Endothelial cell of umbilical vein (primary cell): ENCODE data around the gene DHRS2. TPM values are rescaled to one million over a fixed set of nuclear protein-coding genes. Genes with fewer than 3 reads are reported as not detected.

Experiments used
- BruUV-seq: library from RNA; stranded (reverse); fragments of 400-500 nt; replicated peaks from 2 replicates; lab custom pipeline; 2021; lab: Mats Ljungman, UMichigan
- CTCF ChIA-PET: fragments of 300-600, 350-600 bp; sonication (Branson Sonifier 250); formaldehyde crosslinking; loops from one replicate; lab custom pipeline; 2021; ENCODE audit warnings: antibody characterized with exemption, inconsistent platforms; lab: Charles Lee
- POLR2A ChIA-PET: fragments of 300-600, 350-600 bp; sonication (Branson Sonifier 250); formaldehyde crosslinking; loops from one replicate; lab custom pipeline; 2021; ENCODE audit warnings: antibody characterized with exemption, inconsistent platforms; lab: Charles Lee
- DNase-seq: peaks from one replicate; pipeline ENCODE4 v3.0.0-alpha.2; 2011; ENCODE audit warnings: low read depth, low spot score
- FAIRE-seq: peaks from 2 replicates; lab custom pipeline; 2011; peaks lifted over from hg19 to GRCh38; lab: Jason Lieb, UNC
- H2AFZ ChIP-seq: 2 replicates; pipeline ENCODE4 v1.6.0; 2012; ENCODE audit warnings: low read depth, low read length, control low read depth, inconsistent platforms
- H3K27ac ChIP-seq: 2 replicates; pipeline ENCODE4 v1.5.1; 2011; ENCODE audit warnings: low read depth, mild to moderate bottlenecking, control low read depth, low read length, moderate library complexity; ENCODE audit not compliant: insufficient read depth
- H3K27me3 ChIP-seq, 2 experiments: 2 replicates each; pipeline versions ENCODE4 v1.6.0 to v1.6.1; 2011; ENCODE audit warnings: low read length in 2 of 2, mixed read lengths in 1 of 2; ENCODE audit not compliant: control insufficient read depth in 2 of 2, insufficient read depth in 2 of 2
- H3K36me3 ChIP-seq, 2 experiments: 2 replicates in 1 of 2; 3 replicates in 1 of 2; pipeline ENCODE4 v1.5.1; 2011; ENCODE audit warnings: low read length in 2 of 2, mild to moderate bottlenecking in 1 of 2, moderate library complexity in 1 of 2; ENCODE audit not compliant: control insufficient read depth in 2 of 2, insufficient read depth in 2 of 2; ENCODE audit errors: extremely low read depth in 1 of 2
- H3K4me1 ChIP-seq: 3 replicates; pipeline ENCODE4 v1.5.1; 2011; ENCODE audit warnings: mild to moderate bottlenecking, low read length; ENCODE audit not compliant: control insufficient read depth, insufficient read depth; ENCODE audit errors: extremely low read depth
- H3K4me2 ChIP-seq: 2 replicates; pipeline ENCODE4 v1.6.1; 2011; ENCODE audit warnings: low read length, control low read depth, mixed read lengths; ENCODE audit not compliant: insufficient read depth
- H3K4me3 ChIP-seq, 3 experiments: fragments of 200-600 bp in 1 of 3; sonication (generic), shearing (Covaris generic) in 1 of 3; replicated peaks in 1 of 3; 2 replicates each; pipeline ENCODE4 v1.5.1; 2011 to 2016; ENCODE audit warnings: control low read depth in 3 of 3, low read length in 3 of 3, mild to moderate bottlenecking in 2 of 3, inconsistent platforms in 1 of 3, low read depth in 1 of 3, moderate library complexity in 1 of 3; ENCODE audit not compliant: insufficient read depth in 1 of 3
- H3K79me2 ChIP-seq: 2 replicates; pipeline ENCODE4 v1.6.0; 2012; ENCODE audit warnings: low read length, inconsistent platforms; ENCODE audit not compliant: control insufficient read depth, insufficient read depth
- H3K9ac ChIP-seq: replicated peaks from 2 replicates; pipeline ENCODE3; 2011; ENCODE audit warnings: low read length, control low read depth; ENCODE audit not compliant: insufficient read depth; ENCODE audit errors: extremely low read depth
- H3K9me1 ChIP-seq: replicated peaks from 3 replicates; pipeline ENCODE4 v1.6.0; 2011; ENCODE audit warnings: mild to moderate bottlenecking, low read length; ENCODE audit not compliant: control insufficient read depth, insufficient read depth; ENCODE audit errors: extremely low read depth
- H3K9me3 ChIP-seq: replicated peaks from 2 replicates; pipeline ENCODE4 v1.5.1; 2012; ENCODE audit warnings: low read length, inconsistent platforms; ENCODE audit not compliant: control insufficient read depth, insufficient read depth
- H4K20me1 ChIP-seq: replicated peaks from 2 replicates; pipeline ENCODE3; 2011; ENCODE audit warnings: mild to moderate bottlenecking, low read length; ENCODE audit not compliant: control insufficient read depth, insufficient read depth; ENCODE audit errors: extremely low read depth
- CTCF ChIP-seq, 2 donors: IDR thresholded peaks; 1 replicate in 1 of 2; 2 replicates in 1 of 2; pipeline ENCODE4 v1.5.1; 2011; ENCODE audit warnings: low read length in 2 of 2, mild to moderate bottlenecking in 2 of 2, moderate library complexity in 2 of 2, control low read depth in 1 of 2, inconsistent platforms in 1 of 2, low read depth in 1 of 2; ENCODE audit not compliant: insufficient read depth in 1 of 2; ENCODE audit errors: extremely low read depth in 1 of 2
- EZH2 ChIP-seq: IDR thresholded peaks from 2 replicates; pipeline ENCODE4 v1.6.1; 2012; ENCODE audit warnings: borderline replicate concordance, low read depth, mild to moderate bottlenecking, moderate library complexity, low read length, inconsistent platforms; ENCODE audit not compliant: severe bottlenecking
- FOS ChIP-seq: IDR thresholded peaks from 2 replicates; pipeline ENCODE4 v1.6.1; 2011; ENCODE audit warnings: mild to moderate bottlenecking, low read length, moderate library complexity, borderline replicate concordance; ENCODE audit not compliant: insufficient read depth
- GATA2 ChIP-seq: IDR thresholded peaks from 2 replicates; pipeline ENCODE4 v1.7.0; 2011; ENCODE audit warnings: low read depth, mild to moderate bottlenecking, moderate library complexity, mixed read lengths, low read length; ENCODE audit not compliant: insufficient read length, insufficient read depth
- JUN ChIP-seq: IDR thresholded peaks from 2 replicates; pipeline ENCODE4 v1.6.1; 2011; ENCODE audit warnings: borderline replicate concordance, low read depth; ENCODE audit not compliant: insufficient read length, insufficient read depth
- MYC ChIP-seq: IDR thresholded peaks from one replicate; pipeline ENCODE4 v1.6.1; 2011; ENCODE audit warnings: mild to moderate bottlenecking, low read depth, low read length
- POLR2A ChIP-seq: IDR thresholded peaks from 2 replicates; pipeline ENCODE4 v1.6.1; 2012; ENCODE audit warnings: low read depth, mild to moderate bottlenecking, control low read depth, low read length
- POLR2AphosphoS5 ChIP-seq: IDR thresholded peaks from 2 replicates; pipeline ENCODE4 v1.6.1; 2012; ENCODE audit warnings: low read depth, mild to moderate bottlenecking, control low read depth, low read length, moderate library complexity; ENCODE audit not compliant: insufficient read depth
- dilution Hi-C: fragments of 300-500 bp; cut with MboI; formaldehyde crosslinking; loops from one replicate; pipeline ENCODE4 v1.15.0; 2019; ENCODE audit warnings: low sequenced_read_pairs; ENCODE audit not compliant: extremely low pct_ligation_motif_present
- intact Hi-C: fragments of 100-400 bp; cut with micrococcal nuclease; formaldehyde crosslinking; loops from one replicate; pipeline ENCODE4 v1.10.0; 2022
- polyA plus RNA-seq, 4 experiments: library from polyadenylated mRNA; depleted of rRNA in 3 of 4; stranded (reverse) in 3 of 4; unstranded in 1 of 4; fragments of >200 nt; gene quantifications; 2 replicates each; pipeline versions ENCODE4 v1.2.1 to v1.2.3, GENCODE V29; 2011 to 2012; ENCODE audit warnings: missing spikeins in 1 of 4
- total RNA-seq: library from RNA; stranded (reverse); gene quantifications from 2 replicates; pipeline ENCODE4 v1.2.3, GENCODE V29; 2021
- TF ChIP-seq, protein P1 (sequence below): IDR thresholded peaks from 2 replicates; pipeline ENCODE4 v1.6.1; 2011; ENCODE audit not compliant: insufficient read depth, insufficient read length

The DHRS2 gene
- total and polyA plus RNA-seq, 2 donors (not counting 3 experiments of a cell fraction or from before 2014, with no cell fraction given), result 0.10 TPM; not detected in 1

DNA sequence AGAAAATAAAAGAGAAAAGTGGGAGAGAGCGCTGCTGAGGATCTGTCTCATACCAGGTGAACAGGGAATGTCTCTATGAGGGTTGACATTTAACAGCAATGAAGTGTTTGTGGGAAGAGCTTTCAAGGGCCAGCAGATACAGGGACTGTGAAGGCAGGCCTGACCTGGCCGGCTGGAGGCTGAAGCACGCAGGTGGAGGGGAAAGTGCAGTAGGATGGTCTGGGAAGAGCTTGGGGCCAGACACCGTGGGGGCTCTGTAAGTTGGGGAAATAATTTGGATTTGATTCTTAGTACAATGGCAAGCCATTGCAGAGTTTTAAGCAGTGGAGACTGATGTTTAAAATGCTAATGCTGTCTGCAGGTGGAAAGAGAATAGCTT is 23.8 kb upstream of the DHRS2 start:
- Histone ChIP-seq H3K4me2 (no peak overlapping the region), H3K36me3 (no peaks in the 10 kb centered on the region), H3K9me1 (no peaks in the 10 kb centered on the region), H3K9ac (no peak overlapping the region), H3K9me3 (no peaks in the 10 kb centered on the region), H3K4me3 (no peak overlapping the region), H3K27ac (no peak overlapping the region), H3K4me1 (no peaks in the 10 kb centered on the region), H2AFZ (no peak overlapping the region), H3K27me3 (no peaks in the 10 kb centered on the region), H4K20me1 (no peaks in the 10 kb centered on the region), H3K79me2 (no peaks in the 10 kb centered on the region)
- TF ChIP-seq MYC (no peak), CTCF (IDR thresholded peaks at IDR 0.05; ENCODE audit: extremely low read depth in 1 of 2, insufficient read depth in 1 of 2, low read depth in 1 of 2, low read length in 2 of 2) (no peak)
- TF ChIP-seq, protein P1, sequence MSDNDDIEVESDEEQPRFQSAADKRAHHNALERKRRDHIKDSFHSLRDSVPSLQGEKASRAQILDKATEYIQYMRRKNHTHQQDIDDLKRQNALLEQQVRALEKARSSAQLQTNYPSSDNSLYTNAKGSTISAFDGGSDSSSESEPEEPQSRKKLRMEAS, result no peak
- CTCF ChIA-PET, result interaction anchor here (0.9 to 2.5 kb wide), 3 partner anchors 20 to 55 kb away, joined by 3 to 12 read pairs (median 3); partner anchors contain the start of gene DHRS2
- DNase-seq (no peak), FAIRE-seq (no peak)
- dilution Hi-C loops (no loop called here), intact Hi-C loops (no loop called here)
- POLR2A ChIA-PET, result no interaction called here
- no TSS peak for BruUV-seq

- BruUV-seq, result no TSS peak
- Histone ChIP-seq H3K4me3 (no peak overlapping the region), H3K9me3 (no peaks in the 10 kb centered on the region), H2AFZ (no peak overlapping the region), H3K27me3 (no peaks in the 10 kb centered on the region), H4K20me1 (no peaks in the 10 kb centered on the region), H3K79me2 (no peaks in the 10 kb centered on the region), H3K9ac (no peak overlapping the region), H3K4me2 (no peak overlapping the region), H3K27ac (no peak overlapping the region), H3K4me1 (no peaks in the 10 kb centered on the region), H3K9me1 (no peaks in the 10 kb centered on the region), H3K36me3 (no peaks in the 10 kb centered on the region)
- FAIRE-seq, result no peak
- CTCF ChIA-PET, result interaction anchor here (1.0 to 2.5 kb wide), 3 partner anchors 19 to 298 kb away, joined by 3 to 12 read pairs (median 6); no protein-coding TSS in a partner anchor
- DNase-seq, result no peak
- intact Hi-C loops, result no loop called here
- POLR2A ChIA-PET, result no interaction called here
- no peak for TF ChIP-seq FOS
- TF ChIP-seq GATA2, result no peak
- no peak for TF ChIP-seq EZH2
- TF ChIP-seq, protein P1, result no peak
- no peak for TF ChIP-seq CTCF (IDR thresholded peaks at IDR 0.05; ENCODE audit: extremely low read depth in 1 of 2, insufficient read depth in 1 of 2, low read depth in 1 of 2, low read length in 2 of 2)
- TF ChIP-seq POLR2AphosphoS5, result no peak
- TF ChIP-seq POLR2A, result no peak
- TF ChIP-seq JUN, result no peak
- TF ChIP-seq MYC, result no peak
- dilution Hi-C loops, result no loop called here
Observed at GRCh38 chr14:23612802-23613201, 23.4 kb upstream of the DHRS2 start.
